Measurements from ENCODE around the gene NCAN.

NCAN gene

DNA sequence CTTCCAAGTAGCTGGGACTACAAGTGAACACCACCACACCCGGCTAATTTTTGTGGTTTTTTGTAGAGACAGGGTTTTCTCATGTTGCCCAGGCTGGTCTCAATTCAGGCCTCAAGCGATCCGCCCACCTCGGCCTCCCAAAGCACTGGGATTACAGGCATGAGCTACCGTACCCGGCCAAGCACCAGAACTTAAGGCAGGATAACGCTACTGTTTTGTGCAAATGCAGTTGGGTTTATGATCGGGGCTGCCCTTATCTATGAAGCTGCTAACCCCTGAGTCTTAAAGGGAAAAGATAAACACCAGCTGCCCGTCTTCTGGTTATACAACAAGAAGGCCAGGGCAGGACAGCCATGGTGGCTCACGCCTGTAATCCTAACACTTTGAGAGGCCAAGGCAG is 73.9 kb downstream of the NCAN start:
- DNase-seq (ENCODE audit: low spot score): no peak

DNA sequence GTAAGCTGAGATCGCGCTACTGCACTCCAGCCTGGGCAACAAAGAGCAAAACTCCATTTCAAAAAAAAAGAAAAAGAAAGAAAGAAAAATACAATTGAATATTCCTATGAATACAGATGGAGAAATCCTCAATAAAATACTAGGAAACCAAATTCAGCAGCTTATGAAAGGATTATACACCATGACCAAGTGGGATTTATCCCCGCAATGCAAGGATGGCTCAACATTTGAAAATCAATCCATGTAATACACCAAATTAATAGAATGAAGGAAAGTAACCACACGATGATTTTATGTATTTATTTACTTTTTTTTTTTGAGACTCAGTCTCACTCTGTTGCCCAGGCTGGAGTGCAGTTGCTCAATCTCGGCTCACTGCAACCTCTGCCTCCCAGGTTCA is 80.8 kb downstream of the NCAN start:
- DNase-seq (ENCODE audit: low spot score): no peak

DNA sequence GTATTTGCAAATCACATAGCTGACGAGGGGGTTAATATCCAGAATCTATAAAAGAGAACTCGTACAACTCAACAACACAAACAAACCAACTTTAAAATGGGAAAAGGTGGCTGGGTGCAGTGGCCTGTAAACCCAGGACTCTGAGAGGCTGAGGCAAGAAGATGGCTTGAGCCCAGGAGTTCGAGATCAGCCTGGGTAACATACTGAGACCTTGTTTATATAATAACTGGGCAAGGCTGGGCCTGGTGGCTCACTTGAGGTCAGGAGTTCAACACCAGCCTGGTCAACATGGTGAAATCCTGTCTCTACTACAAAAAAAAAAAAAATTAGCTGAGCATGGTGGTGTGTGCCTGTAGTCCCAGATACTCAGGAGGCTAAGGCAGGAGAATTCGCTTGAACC is 83.2 kb downstream of the NCAN start:
- DNase-seq (ENCODE audit: low spot score): no peak

DNA sequence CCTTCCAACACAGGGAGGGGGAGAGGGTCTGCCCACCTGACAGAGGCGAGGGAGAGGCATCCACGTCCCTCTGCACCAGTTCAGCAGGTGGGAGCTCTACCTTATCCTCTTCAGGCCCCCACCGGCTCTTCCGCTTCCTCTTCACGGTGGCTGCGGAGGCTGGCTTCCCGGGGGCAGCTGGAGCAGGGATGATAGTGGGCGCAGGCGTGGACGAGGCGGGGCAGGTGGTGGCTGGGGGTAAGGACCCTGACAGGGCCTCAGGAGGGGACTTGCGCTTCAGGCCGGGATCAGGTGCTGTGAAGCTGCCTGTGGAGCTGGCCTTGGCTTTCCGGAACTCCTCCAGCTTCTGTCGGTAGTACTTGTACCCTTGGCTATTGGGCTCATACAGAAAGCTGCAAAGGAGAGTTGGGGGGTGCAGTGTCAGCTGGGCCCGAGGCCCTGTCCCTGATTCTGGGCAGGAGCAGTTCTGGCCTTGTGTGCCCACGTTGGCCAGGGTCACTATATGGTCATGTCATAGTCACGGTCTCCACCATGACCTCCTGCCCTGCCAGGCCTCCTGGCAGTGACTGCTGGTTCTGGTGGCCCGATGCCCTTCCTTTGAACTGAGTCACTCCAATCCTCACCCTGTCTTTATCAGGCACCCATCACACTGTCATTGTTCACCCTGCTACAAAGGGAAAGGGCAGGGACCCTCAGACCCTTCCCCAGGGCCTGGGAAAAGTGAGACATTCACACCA is 85.4 kb downstream of the NCAN start:
- DNase-seq (ENCODE audit: low spot score): no peak

DNA sequence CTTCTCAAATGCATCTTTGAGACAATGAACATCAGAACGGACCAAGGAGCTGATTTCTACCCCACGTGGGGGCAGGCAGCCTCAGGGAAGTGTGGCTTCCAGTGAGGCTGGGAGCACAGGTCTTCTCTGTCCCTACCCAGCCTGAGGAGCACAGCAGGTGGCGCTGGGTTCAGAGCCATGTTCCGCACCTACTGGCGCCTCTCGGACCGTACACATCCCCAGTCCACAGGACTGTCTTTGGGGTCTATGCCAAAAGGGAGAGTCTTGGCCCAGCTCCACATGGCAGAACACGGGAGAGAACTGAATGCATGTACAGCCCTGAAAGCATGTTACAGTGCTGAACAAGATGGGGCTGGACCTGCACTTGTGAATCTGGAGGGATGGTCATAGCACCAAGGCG is 86.0 kb downstream of the NCAN start:
- DNase-seq (ENCODE audit: low spot score): no peak

DNA sequence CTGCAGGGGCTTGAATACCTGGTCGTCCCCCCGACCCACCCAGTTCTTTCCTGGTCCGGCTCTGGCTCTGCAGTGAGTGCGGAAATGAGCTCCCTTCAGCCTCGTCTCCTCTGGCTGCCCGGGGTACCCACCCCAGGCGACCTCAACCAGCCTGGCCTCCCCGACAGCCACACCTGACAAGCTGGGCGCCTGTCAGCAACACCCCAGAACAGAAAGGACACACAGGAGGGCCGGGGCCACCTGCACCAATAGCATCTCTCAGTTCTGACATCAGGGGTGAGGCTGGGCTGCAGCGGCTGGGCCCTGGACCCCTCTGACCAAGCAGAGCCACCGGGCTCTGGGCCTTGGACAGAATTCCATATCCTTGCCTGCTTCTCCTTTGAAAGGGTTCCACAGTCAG is 88.9 kb downstream of the NCAN start:
- no peak for DNase-seq (ENCODE audit: low spot score)
